Activated naive CD4-positive, alpha-beta T cell treated with anti-CD3 and anti-CD28 coated beads, Interleukin-2, amount 10 ng/mL, durations not matched to agents 7 days and 5 days (primary cell): ENCODE data around the gene ITGA11.

ENCODE experiments used
- CTCF ChIA-PET: fragments of 350-600 bp; sonication (Branson Sonifier 250); formaldehyde crosslinking; loops from one replicate; lab custom pipeline; 2021; ENCODE audit warnings: antibody characterized with exemption; lab: Charles Lee
- DNase-seq: peaks from one replicate; pipeline ENCODE4 v3.0.0-alpha.2; 2020
- H3K27ac Mint-ChIP-seq: one replicate; pipeline ENCODE4 v1.8.0; 2021; ENCODE audit warnings: mild to moderate bottlenecking, moderate library complexity, mixed read lengths
- H3K27me3 Mint-ChIP-seq: one replicate; pipeline ENCODE4 v1.8.0; 2021; ENCODE audit warnings: mild to moderate bottlenecking, mixed read lengths
- H3K36me3 Mint-ChIP-seq: one replicate; pipeline ENCODE4 v1.8.0; 2021; ENCODE audit warnings: mixed read lengths
- H3K4me1 Mint-ChIP-seq: one replicate; pipeline ENCODE4 v1.8.0; 2021; ENCODE audit warnings: mixed read lengths
- H3K4me3 Mint-ChIP-seq: one replicate; pipeline ENCODE4 v1.8.0; 2021; ENCODE audit warnings: mild to moderate bottlenecking, moderate library complexity, mixed read lengths
- H3K9me3 Mint-ChIP-seq: one replicate; pipeline ENCODE4 v1.8.0; 2021; ENCODE audit warnings: mixed read lengths

ITGA11 gene

DNA sequence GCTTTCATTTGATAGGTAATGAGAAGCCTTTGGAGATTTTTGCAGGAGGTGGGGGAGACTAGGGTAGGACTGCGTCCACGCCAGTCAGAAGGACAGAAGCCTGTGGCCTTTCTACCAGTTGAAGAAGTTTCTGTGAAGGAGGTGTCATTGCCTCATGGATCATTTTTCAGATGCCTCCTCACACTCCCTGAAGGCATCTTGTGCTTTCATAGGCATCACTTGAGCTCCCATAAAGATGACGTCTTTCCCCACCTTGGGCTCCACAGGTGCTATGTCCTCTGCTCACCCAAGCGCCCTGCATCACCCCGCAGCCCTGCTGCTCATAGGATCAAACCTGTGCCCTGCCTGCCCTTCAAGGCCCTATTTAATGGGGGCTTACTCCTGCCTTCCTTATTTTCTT, 7.5 kb upstream of the ITGA11 start:
- Mint-ChIP-seq H3K4me1 (no peaks in the 10 kb centered on the region), H3K9me3 (no peaks in the 10 kb centered on the region), H3K36me3 (no peaks in the 10 kb centered on the region), H3K27me3 (peaks cover 67% of the 10 kb centered on the region), H3K4me3 (no peak overlapping the region), H3K27ac (no peak overlapping the region)
- CTCF ChIA-PET, result no interaction called here
- no peak for DNase-seq

DNA sequence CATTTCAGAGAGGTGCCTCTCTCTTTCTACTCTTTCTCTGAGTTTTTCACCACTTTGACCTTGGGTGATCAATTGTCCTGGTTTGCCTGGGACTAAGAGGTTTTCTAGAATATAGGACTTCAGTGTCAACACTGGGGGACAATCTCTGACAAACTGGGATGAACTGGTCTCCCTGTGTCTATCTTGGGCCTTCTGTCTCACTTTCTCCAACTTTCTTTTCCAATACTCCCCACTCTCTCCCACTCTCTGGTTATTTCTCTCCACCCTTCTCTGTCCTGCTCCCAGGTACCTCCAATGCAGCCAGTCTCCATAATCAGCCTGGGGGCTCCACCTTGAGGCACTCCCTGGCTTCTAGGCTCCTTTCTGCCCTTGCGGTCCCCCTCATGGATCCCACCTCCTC, 4.7 kb upstream of the ITGA11 start:
- no peak overlapping the region for H3K4me3 Mint-ChIP-seq
- CTCF ChIA-PET, result no interaction called here
- no peaks in the 10 kb centered on the region for H3K9me3 Mint-ChIP-seq
- DNase-seq, result no peak
- no peaks in the 10 kb centered on the region for H3K36me3 Mint-ChIP-seq
- H3K27me3 Mint-ChIP-seq, result peaks cover 78% of the 10 kb centered on the region
- H3K4me1 Mint-ChIP-seq, result peaks cover 2% of the 10 kb centered on the region
- H3K27ac Mint-ChIP-seq, result no peak overlapping the region

DNA sequence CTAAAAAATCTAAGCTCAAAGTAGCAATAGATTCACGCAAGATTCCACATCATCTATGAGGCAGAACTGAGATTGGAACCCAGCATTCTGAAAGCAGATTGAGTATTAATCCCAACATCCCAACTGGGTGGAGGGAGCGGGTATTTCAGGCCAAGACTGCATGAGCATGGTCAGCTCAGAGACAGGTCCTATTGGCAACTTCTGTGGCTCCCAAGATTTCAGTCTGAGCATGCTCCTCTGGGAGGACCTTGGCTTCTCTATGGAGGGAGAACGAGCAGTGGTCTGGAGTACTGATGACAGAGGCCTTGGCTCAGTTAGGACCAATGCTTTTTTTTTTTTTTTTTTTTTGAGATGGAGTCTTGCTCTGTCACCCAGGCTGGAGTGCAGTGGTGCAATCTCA, 4.0 kb upstream of the ITGA11 start:
- no peak overlapping the region for H3K27ac Mint-ChIP-seq
- H3K9me3 Mint-ChIP-seq, result no peaks in the 10 kb centered on the region
- peaks cover 3% of the 10 kb centered on the region for H3K4me1 Mint-ChIP-seq
- peaks cover 79% of the 10 kb centered on the region for H3K27me3 Mint-ChIP-seq
- no peaks in the 10 kb centered on the region for H3K36me3 Mint-ChIP-seq
- no peak for DNase-seq
- H3K4me3 Mint-ChIP-seq, result no peak overlapping the region
- CTCF ChIA-PET, result no interaction called here

DNA sequence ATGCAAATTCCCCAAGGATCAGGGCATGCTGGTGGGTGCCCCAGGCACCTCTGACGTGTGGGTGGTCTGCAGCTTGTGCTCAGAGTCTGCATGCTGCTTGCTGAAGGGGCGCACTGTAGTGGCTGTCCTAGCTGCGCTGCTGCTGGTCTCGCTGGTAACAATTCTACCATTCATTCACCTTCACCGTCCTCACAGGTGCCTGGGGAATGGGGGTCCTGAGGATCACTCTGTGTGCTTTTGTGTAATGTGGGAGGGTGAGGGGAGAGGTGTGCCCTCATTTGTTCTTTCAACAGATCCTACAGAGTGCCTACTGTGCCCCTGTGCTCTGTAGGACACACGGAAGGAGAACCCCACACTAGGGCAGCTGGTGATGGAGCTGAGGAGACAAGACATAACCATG, 2.1 kb upstream of the ITGA11 start:
- CTCF ChIA-PET, result no interaction called here
- Mint-ChIP-seq H3K4me1 (peaks cover 3% of the 10 kb centered on the region), H3K4me3 (no peak overlapping the region), H3K27ac (no peak overlapping the region), H3K36me3 (no peaks in the 10 kb centered on the region), H3K9me3 (no peaks in the 10 kb centered on the region), H3K27me3 (peaks cover 81% of the 10 kb centered on the region)
- DNase-seq, result no peak

DNA sequence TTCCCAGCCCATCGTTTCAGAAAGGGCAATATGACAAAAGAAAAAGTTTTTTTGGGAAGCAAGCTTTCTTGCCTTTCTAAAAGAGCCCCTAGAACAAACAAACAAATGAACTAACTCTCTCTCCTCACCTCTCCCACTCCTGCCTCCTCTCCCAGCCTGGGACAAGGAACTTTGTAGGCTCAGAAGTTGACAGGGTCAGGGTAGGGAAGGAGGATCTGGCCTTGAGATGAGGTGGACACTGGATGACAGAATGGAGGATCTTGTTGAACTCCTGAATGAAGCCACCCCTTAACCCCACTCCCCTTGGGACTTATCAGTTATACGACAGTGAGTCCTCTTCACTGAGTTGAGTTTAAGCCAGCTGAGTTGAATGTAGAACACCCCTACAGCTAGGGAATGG, 1.6 kb upstream of the ITGA11 start:
- Mint-ChIP-seq H3K9me3 (no peaks in the 10 kb centered on the region), H3K4me1 (peaks cover 3% of the 10 kb centered on the region), H3K4me3 (no peak overlapping the region), H3K36me3 (no peaks in the 10 kb centered on the region), H3K27me3 (peaks cover 80% of the 10 kb centered on the region), H3K27ac (no peak overlapping the region)
- DNase-seq, result no peak
- CTCF ChIA-PET, result no interaction called here

DNA sequence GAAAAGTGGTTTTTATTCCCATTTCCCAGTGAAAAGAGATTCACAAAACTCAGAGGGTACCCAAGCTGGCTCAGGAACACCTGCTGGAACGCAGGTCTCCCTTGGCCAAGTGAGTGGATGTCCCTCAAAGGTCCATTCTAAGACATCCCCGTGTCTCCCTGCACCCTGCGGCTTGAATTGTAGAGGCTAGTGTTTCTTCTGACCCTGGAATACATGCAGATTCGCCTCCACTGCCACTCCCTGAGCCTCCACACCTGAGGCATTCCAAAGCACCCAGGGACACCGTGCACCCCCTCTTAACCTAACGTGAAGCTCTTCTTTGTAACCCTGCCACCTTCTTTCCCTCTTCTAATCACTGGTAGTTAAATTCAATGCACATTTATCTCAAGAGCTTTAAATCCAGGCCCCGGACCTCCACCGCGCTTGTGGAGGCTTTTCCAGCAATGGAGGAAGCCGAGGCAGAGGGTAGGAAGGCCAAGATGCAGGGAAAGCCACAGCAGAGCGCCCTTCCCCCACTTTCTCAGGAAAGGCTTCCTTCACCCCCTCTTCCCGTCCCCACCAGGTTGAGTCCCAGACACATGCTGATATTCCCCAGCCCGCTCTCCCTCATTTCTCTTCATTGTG, 590 bp upstream of the ITGA11 start:
- Mint-ChIP-seq H3K27ac (no peak overlapping the region), H3K27me3 (peaks cover 80% of the 10 kb centered on the region), H3K4me3 (no peak overlapping the region), H3K9me3 (no peaks in the 10 kb centered on the region), H3K4me1 (peaks cover 3% of the 10 kb centered on the region), H3K36me3 (no peaks in the 10 kb centered on the region)
- CTCF ChIA-PET, result no interaction called here
- no peak for DNase-seq

DNA sequence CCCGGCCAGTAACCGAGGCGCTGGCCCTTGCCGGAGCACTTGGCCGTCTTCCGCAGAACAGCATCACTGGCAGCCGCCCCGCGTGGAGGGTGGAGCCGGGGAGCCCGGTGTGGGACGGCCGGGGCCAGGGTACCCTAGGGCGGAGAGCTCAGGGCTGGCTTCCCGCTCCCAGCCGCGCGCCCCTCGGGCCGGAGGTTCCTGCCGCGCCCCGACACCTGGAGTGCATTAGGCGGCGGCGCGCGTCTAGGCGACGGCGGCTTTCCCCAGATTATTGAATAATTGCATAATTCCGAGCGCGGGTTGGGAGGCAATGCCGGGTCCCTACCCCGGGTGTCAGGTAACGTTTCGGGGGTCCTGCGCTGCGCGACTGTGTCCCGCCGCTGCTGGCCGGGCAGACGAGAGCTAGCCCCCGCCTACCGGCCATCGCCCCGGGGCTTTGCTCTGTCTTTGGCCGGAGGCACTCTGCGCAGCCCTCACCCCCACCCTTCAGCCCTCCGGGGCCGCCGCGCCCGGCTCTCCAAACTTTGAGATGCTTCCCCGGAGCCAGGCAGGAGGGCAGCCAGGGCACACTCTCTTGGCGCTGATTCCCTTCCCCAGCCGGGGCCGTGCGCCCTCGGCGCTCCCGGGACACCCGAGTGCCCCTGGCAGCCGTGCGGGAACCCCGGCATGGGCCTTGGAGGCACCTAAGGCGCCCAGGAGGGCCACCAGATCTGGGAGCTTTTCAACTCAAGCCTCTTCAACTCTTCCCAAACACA, 749 bp downstream of the ITGA11 start:
- H3K27ac Mint-ChIP-seq, result no peak overlapping the region
- no peaks in the 10 kb centered on the region for H3K36me3 Mint-ChIP-seq
- CTCF ChIA-PET, result no interaction called here
- H3K9me3 Mint-ChIP-seq, result no peaks in the 10 kb centered on the region
- H3K27me3 Mint-ChIP-seq, result peaks cover 80% of the 10 kb centered on the region
- no peak for DNase-seq
- no peak overlapping the region for H3K4me3 Mint-ChIP-seq
- H3K4me1 Mint-ChIP-seq, result peaks cover 3% of the 10 kb centered on the region

DNA sequence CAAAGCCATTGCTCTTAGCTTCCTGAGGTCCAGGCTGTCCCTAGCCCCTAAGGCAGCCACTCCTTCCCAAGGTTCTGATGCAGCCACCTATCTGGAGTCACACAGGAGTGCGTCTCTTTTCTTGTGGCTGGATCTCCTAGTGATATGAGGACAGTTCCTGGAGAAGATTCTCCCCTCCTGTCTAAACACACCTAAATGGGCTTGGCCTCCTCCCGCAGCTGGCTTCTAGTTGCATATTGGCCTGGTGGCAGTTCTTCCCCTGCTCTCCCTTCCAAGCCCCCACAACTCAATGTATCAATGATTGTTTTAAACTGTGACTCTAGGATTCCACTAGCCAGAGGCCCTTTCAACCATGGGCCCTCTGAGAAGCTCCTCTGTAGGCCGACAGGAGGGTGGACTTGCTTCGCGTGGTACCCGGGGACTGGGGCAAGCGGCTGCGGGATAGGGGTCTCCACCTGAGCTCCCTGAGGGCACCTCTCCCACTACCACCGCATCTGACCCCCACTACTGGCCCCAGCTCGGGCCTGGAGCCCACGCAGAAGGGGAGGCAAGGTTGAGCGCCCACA, 1.4 kb downstream of the ITGA11 start:
- Mint-ChIP-seq H3K4me3 (no peak overlapping the region), H3K4me1 (peaks cover 3% of the 10 kb centered on the region), H3K9me3 (no peaks in the 10 kb centered on the region), H3K36me3 (no peaks in the 10 kb centered on the region), H3K27me3 (peaks cover 80% of the 10 kb centered on the region), H3K27ac (no peak overlapping the region)
- no peak for DNase-seq
- CTCF ChIA-PET, result no interaction called here

DNA sequence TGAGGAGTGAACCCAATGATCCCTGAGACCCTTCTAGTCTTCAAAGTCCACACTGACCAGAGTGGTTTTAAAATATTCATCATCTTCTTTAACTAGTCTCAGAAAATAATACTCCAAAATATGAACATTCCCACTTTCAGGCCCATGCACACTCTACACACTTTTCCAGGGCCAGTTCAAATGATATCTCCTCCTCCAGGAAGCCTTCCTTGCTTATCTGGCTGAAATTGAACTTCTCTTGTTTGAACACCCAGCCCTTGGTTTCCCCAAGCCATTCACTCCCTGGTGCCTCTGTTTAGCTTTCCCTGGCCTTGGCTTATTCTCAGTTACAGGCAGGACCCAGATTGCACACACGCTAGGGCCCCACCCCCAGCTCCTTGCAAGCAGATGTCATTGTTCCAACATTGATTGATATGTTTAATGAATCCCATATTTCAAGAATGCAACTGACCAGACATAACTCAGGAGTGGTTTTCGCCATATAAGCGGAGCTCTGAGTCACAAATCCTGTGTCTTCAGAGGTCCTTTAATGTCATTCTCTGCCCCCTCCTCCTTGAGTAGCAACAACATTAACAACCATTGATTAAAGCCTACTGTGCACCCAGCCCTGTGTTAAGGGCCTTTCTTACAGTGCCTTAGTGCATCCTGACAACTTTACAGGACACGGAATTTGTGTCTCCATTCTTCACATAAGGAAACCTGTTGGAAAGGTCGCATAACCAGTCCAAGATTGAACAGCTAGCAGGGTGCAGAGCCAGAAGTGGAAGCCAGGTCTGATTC, 2.1 kb downstream of the ITGA11 start:
- CTCF ChIA-PET, result interaction anchor here (1.3 kb wide), 1 partner anchor 123 kb away, joined by 4 read pairs; no protein-coding TSS in a partner anchor
- H3K27ac Mint-ChIP-seq, result no peak overlapping the region
- no peak overlapping the region for H3K4me3 Mint-ChIP-seq
- no peaks in the 10 kb centered on the region for H3K36me3 Mint-ChIP-seq
- DNase-seq, result no peak
- peaks cover 81% of the 10 kb centered on the region for H3K27me3 Mint-ChIP-seq
- H3K4me1 Mint-ChIP-seq, result peaks cover 3% of the 10 kb centered on the region
- no peaks in the 10 kb centered on the region for H3K9me3 Mint-ChIP-seq

DNA sequence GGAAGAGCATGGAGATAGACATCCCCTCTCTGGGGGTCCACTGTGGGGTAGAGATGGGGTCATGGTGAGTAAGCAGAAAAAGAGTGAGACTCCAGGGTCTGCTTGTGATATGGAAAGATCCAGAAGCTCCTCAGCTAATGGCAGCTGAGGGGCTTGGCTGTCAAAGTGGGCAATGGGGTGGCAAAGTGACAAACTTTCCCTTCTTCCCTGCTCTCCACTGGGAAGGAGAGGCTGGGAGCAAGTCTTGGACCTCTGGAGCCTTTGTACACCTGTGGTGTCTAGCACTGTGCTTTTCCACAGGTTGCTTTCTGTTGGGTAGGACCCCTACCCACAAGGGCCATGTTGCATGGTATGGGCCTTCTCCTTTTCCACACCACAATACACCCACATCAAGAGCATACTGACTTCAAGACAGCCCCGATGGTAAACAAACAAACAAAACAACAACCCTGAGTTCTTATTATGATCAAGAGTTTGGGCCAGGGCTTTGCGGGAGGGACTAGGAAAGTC, 3.5 kb downstream of the ITGA11 start:
- Mint-ChIP-seq H3K27ac (no peak overlapping the region), H3K27me3 (peaks cover 79% of the 10 kb centered on the region), H3K9me3 (no peaks in the 10 kb centered on the region), H3K4me3 (no peak overlapping the region), H3K36me3 (no peaks in the 10 kb centered on the region), H3K4me1 (peaks cover 3% of the 10 kb centered on the region)
- no peak for DNase-seq
- CTCF ChIA-PET, result no interaction called here

DNA sequence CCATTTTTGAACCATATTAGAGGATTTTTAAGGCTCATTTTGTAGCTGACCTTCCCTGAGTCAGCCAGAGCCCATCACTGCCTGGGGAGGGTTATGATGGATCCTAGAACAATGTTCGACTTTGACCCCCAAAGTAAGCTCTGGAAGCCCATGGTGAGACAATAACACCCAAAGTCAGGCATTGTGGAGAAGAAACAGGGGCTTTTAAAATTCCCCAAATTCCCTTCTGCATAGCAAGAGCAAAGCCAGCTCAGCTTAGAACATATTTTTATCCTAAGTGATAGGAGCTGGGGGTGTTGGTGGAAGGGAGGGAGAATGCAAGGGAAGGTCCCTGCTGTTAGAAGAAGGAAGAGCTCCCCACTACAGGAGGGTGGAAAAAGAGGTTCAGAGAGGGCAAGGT, 4.0 kb downstream of the ITGA11 start:
- H3K4me1 Mint-ChIP-seq, result peaks cover 3% of the 10 kb centered on the region
- CTCF ChIA-PET, result interaction anchor here (1.4 kb wide), 1 partner anchor 120 kb away, joined by 3 read pairs; no protein-coding TSS in a partner anchor
- no peaks in the 10 kb centered on the region for H3K36me3 Mint-ChIP-seq
- H3K27ac Mint-ChIP-seq, result no peak overlapping the region
- no peak for DNase-seq
- H3K9me3 Mint-ChIP-seq, result no peaks in the 10 kb centered on the region
- H3K4me3 Mint-ChIP-seq, result no peak overlapping the region
- peaks cover 79% of the 10 kb centered on the region for H3K27me3 Mint-ChIP-seq

DNA sequence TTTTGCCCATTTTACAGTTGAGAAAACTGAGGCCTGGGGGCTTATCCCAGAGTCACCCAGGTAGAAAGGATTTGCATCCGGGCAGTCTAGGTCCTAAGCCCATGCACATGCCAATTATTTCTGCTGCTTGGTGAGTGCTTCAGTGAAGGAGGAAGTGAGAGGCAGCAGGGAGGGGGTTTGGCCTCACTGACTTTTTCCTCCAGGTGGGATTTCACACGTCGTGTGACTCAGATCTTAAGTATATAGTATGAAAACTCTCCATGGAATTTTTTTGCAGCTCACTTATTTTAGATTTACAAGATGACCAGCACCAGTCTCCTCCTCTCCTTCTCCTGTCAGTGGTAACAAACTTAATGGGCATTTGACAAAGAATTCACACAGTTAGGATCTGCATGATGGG, 4.6 kb downstream of the ITGA11 start:
- Mint-ChIP-seq H3K36me3 (no peaks in the 10 kb centered on the region), H3K4me1 (peaks cover 2% of the 10 kb centered on the region), H3K27ac (no peak overlapping the region), H3K4me3 (no peak overlapping the region), H3K9me3 (no peaks in the 10 kb centered on the region), H3K27me3 (peaks cover 74% of the 10 kb centered on the region)
- no peak for DNase-seq
- CTCF ChIA-PET, result interaction anchor here (1.4 kb wide), 1 partner anchor 119 kb away, joined by 3 read pairs; no protein-coding TSS in a partner anchor

DNA sequence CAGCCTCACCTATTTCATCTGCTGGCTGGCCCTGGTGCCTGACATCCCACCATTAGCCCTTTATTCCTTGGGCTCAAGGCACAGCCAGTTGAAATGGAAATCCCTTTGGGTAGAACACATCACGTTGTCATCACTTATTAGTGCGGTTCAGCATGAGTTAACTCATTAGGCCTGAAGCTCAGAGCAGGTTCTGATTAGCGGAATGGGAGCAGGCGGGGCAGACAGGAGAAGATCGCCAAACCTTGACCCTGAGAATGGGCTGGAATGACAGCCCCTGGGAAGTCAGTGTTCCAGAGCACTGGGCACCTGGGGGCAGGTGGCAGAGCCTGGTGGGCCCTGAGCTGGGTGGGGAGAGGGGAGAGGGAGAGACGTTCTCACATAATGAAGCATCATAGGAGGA, 5.8 kb downstream of the ITGA11 start:
- H3K36me3 Mint-ChIP-seq, result no peaks in the 10 kb centered on the region
- no peaks in the 10 kb centered on the region for H3K4me1 Mint-ChIP-seq
- peaks cover 61% of the 10 kb centered on the region for H3K27me3 Mint-ChIP-seq
- H3K27ac Mint-ChIP-seq, result no peak overlapping the region
- no peak overlapping the region for H3K4me3 Mint-ChIP-seq
- DNase-seq, result no peak
- CTCF ChIA-PET, result no interaction called here
- no peaks in the 10 kb centered on the region for H3K9me3 Mint-ChIP-seq

DNA sequence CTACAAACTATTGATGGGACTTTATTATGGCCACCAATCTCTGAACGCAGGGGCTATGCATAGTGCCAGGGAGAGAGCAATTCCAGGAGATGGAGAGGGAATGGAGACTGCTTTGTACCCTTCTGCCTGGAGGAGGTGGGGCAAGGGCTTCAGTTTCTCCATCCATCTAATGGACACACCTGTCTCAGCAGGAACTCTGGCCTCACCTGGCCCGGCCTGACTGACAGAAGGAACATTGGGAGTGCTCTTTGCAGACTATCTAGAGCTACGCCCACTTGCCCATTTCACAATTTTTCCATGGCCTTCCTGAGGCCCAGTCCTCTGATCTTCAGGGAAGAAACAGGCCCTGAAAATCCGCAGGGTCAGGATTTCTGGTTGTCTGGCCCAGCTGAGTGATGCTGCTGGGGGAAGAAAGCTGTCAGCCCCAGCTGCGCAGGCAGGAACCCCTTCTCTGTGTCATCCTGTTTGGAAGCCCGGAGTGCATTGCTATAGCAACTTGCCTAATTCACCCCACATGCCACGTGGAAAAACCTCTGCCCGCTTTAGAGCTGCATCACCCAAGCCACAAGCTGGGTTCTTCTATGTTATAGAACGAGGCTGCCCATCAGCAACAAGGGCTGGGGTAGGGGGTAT, 6.4 kb downstream of the ITGA11 start:
- H3K27me3 Mint-ChIP-seq, result peaks cover 55% of the 10 kb centered on the region
- no peak overlapping the region for H3K4me3 Mint-ChIP-seq
- no peaks in the 10 kb centered on the region for H3K4me1 Mint-ChIP-seq
- no peaks in the 10 kb centered on the region for H3K9me3 Mint-ChIP-seq
- no peaks in the 10 kb centered on the region for H3K36me3 Mint-ChIP-seq
- DNase-seq, result no peak
- H3K27ac Mint-ChIP-seq, result no peak overlapping the region
- CTCF ChIA-PET, result no interaction called here
